Neural crest cell (in vitro differentiated cells): ENCODE data around the gene EPB41L4B. TPM values are rescaled to one million over a fixed set of nuclear protein-coding genes. Genes with fewer than 3 reads are reported as not detected.

Experiments
- DNase-seq: peaks from one replicate; pipeline ENCODE4 v3.0.0; 2021; ENCODE audit warnings: low read depth, mixed read lengths, low spot score
- H3K27ac Mint-ChIP-seq: one replicate; pipeline ENCODE4 v1.8.0; 2021; ENCODE audit warnings: mild to moderate bottlenecking, mixed read lengths; ENCODE audit not compliant: unreplicated experiment
- H3K27me3 Mint-ChIP-seq: 2 replicates; pipeline ENCODE4 v1.8.0; 2021; ENCODE audit warnings: low read depth, mild to moderate bottlenecking, mixed read lengths
- H3K36me3 Mint-ChIP-seq: 2 replicates; pipeline ENCODE4 v1.8.0; 2021; ENCODE audit warnings: low read depth, mild to moderate bottlenecking, mixed read lengths
- H3K4me1 Mint-ChIP-seq: 2 replicates; pipeline ENCODE4 v1.8.0; 2021; ENCODE audit warnings: mixed read lengths
- H3K4me3 Mint-ChIP-seq: one replicate; pipeline ENCODE4 v1.8.0; 2021; ENCODE audit warnings: mild to moderate bottlenecking, mixed read lengths
- H3K9me3 Mint-ChIP-seq: 2 replicates; pipeline ENCODE4 v1.8.0; 2021; ENCODE audit warnings: mixed read lengths
- total RNA-seq: library from RNA; stranded (reverse); gene quantifications from 2 replicates; pipeline ENCODE4 v1.2.1, GENCODE V29; 2021
- TF ChIP-seq, protein P1 (sequence below): fragments of 200-600 bp; sonication (generic); conservative IDR thresholded peaks from 2 replicates; pipeline ENCODE4 v1.5.0; 2021; ENCODE audit warnings: antibody characterized with exemption, mild to moderate bottlenecking

EPB41L4B gene
- total RNA-seq, 1 donor from 2014 or later: 1.4 TPM

DNA sequence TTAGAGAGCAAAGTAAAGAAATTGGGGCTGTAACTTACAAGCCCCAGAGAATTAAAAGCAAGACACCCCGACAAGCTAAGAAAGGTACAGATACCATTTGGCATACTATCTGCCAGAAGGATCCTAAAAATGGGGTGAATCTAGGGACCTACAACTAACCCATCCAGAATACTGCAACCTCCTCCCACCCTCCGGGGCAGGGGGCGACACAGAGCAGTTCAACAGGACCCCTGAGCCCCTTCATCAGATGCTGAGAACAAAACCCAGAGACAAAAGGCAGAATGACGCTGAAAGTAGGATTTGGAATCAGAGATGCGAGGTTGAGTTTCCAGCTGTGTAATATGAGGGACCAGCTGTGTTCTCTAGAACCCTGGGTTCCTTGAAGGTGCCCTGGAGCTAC is 71.2 kb downstream of the EPB41L4B start:
- no peak overlapping the region for H3K27ac Mint-ChIP-seq
- peaks cover 11% of the 10 kb centered on the region for H3K4me1 Mint-ChIP-seq
- TF ChIP-seq, protein P1, sequence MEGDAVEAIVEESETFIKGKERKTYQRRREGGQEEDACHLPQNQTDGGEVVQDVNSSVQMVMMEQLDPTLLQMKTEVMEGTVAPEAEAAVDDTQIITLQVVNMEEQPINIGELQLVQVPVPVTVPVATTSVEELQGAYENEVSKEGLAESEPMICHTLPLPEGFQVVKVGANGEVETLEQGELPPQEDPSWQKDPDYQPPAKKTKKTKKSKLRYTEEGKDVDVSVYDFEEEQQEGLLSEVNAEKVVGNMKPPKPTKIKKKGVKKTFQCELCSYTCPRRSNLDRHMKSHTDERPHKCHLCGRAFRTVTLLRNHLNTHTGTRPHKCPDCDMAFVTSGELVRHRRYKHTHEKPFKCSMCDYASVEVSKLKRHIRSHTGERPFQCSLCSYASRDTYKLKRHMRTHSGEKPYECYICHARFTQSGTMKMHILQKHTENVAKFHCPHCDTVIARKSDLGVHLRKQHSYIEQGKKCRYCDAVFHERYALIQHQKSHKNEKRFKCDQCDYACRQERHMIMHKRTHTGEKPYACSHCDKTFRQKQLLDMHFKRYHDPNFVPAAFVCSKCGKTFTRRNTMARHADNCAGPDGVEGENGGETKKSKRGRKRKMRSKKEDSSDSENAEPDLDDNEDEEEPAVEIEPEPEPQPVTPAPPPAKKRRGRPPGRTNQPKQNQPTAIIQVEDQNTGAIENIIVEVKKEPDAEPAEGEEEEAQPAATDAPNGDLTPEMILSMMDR: no peak
- H3K4me3 Mint-ChIP-seq: no peak overlapping the region
- H3K27me3 Mint-ChIP-seq: no peaks in the 10 kb centered on the region
- no peak for DNase-seq
- H3K36me3 Mint-ChIP-seq: no peaks in the 10 kb centered on the region
- H3K9me3 Mint-ChIP-seq: no peaks in the 10 kb centered on the region

GRCh38 chr9:109248133-109248581 is 72.7 kb downstream of the EPB41L4B start:
- no peak for DNase-seq
- Mint-ChIP-seq H3K9me3 (no peaks in the 10 kb centered on the region), H3K27me3 (no peaks in the 10 kb centered on the region), H3K4me3 (no peak overlapping the region), H3K27ac (no peak overlapping the region), H3K4me1 (peaks cover 23% of the 10 kb centered on the region), H3K36me3 (no peaks in the 10 kb centered on the region)
- TF ChIP-seq, protein P1: no peak

- peaks cover 29% of the 10 kb centered on the region for H3K4me1 Mint-ChIP-seq
- H3K27me3 Mint-ChIP-seq: no peaks in the 10 kb centered on the region
- no peak overlapping the region for H3K4me3 Mint-ChIP-seq
- TF ChIP-seq, protein P1: no peak
- no peak for DNase-seq
- H3K36me3 Mint-ChIP-seq: no peaks in the 10 kb centered on the region
- H3K27ac Mint-ChIP-seq: no peak overlapping the region
- H3K9me3 Mint-ChIP-seq: no peaks in the 10 kb centered on the region
These were observed 73.6 kb downstream of the EPB41L4B start for GRCh38 chr9:109247228-109247627.

DNA sequence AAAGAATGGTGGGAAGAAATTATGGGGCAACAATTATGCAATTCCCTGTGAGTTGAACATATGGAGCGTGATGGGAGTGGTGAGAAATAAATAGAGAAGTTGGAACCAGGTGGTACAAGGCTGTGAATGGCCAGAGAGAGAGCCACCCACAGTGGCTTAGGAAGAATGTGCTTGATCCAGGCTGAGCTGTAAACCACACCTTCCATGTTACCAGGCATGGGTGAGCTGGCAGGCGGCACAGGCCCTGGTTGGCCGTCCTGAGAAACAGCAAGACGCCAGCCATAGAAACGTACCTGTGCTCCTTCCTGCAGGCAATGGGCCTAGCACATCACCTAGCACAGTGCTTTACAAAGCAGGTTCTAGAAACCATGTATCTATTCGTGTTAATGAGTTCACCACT is 74.3 kb downstream of the EPB41L4B start:
- Mint-ChIP-seq H3K4me3 (no peak overlapping the region), H3K36me3 (no peaks in the 10 kb centered on the region), H3K27ac (no peak overlapping the region), H3K9me3 (no peaks in the 10 kb centered on the region), H3K4me1 (peaks cover 24% of the 10 kb centered on the region), H3K27me3 (no peaks in the 10 kb centered on the region)
- no peak for DNase-seq
- TF ChIP-seq, protein P1: no peak

DNA sequence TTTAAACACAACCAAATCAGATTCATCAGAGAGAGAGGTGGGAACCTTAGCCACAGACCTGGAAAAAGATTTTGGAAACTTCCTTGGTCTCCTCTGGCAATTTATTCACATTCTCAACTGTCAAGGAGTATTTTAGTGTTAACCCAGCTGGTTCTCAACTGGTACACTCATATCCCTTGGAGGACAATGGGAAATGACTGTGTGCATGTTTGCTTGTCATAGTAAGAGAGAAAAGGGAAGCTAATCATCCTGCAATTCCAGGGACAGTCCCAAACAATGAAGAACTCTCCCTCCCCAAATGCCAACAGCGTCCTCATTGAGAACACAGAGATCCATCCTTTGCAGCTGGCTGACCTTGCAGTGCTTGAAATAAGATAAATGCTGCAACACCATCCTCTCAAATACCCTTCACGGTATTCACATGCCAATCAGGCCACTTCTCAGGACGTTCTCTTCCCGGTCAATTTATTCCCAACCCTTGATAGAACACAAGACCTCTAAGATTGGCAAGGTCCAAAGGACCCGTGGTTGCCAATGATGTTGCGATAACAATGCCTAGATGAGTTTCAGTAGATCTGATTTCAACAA is 75.5 kb downstream of the EPB41L4B start:
- no peak overlapping the region for H3K4me3 Mint-ChIP-seq
- no peaks in the 10 kb centered on the region for H3K9me3 Mint-ChIP-seq
- H3K27me3 Mint-ChIP-seq: no peaks in the 10 kb centered on the region
- H3K4me1 Mint-ChIP-seq: peaks cover 20% of the 10 kb centered on the region
- no peaks in the 10 kb centered on the region for H3K36me3 Mint-ChIP-seq
- H3K27ac Mint-ChIP-seq: no peak overlapping the region
- TF ChIP-seq, protein P1: no peak
- no peak for DNase-seq
